SK-N-SH treated with all-trans-retinoic acid at 6 μM for 48 hours (cell line): ENCODE measurements around the gene CALHM6.

Experiments used
- ATAC-seq: fragments of 200-7000 bp; cut with Tn5 transposase; 3 replicates; pipeline ENCODE4 v1.9.1; 2020; ENCODE audit warnings: mild to moderate bottlenecking, moderate library complexity
- ARNTL ChIP-seq: fragments of 450-650 bp; formaldehyde crosslinking; IDR thresholded peaks from 2 replicates; pipeline ENCODE4 v1.5.0; 2020; ENCODE audit warnings: low read depth, mild to moderate bottlenecking, moderate library complexity, borderline replicate concordance
- BACH2 ChIP-seq: fragments of 250-450 bp; sonication (Bioruptor Pico); IDR thresholded peaks from 2 replicates; pipeline ENCODE4 v1.9.0; 2021; ENCODE audit warnings: mild to moderate bottlenecking, borderline replicate concordance
- CREB5 ChIP-seq: fragments of 250-450 bp; sonication (Bioruptor Pico); IDR thresholded peaks from 2 replicates; pipeline ENCODE4 v1.5.1; 2020; ENCODE audit warnings: low read depth, mild to moderate bottlenecking, moderate library complexity
- CSDC2 ChIP-seq: fragments of 250-450 bp; sonication (Bioruptor Pico); IDR thresholded peaks from 2 replicates; pipeline ENCODE4 v1.5.0; 2020; ENCODE audit warnings: mild to moderate bottlenecking, moderate library complexity
- CSRNP3 ChIP-seq: fragments of 250-450 bp; sonication (Bioruptor Pico); IDR thresholded peaks from 2 replicates; pipeline ENCODE4 v1.5.1; 2021; ENCODE audit warnings: mild to moderate bottlenecking, moderate library complexity
- GLIS3 ChIP-seq: fragments of 250-450 bp; sonication (Bioruptor Pico); IDR thresholded peaks from 2 replicates; pipeline ENCODE4 v1.5.0; 2020; ENCODE audit warnings: mild to moderate bottlenecking, moderate library complexity
- ISL1 ChIP-seq: fragments of 250-450 bp; sonication (Bioruptor Pico); IDR thresholded peaks from 2 replicates; pipeline ENCODE4 v2.1.2; 2022; ENCODE audit warnings: mild to moderate bottlenecking, moderate library complexity
- OSR1 ChIP-seq: fragments of 250-450 bp; sonication (Bioruptor Pico); IDR thresholded peaks from 2 replicates; pipeline ENCODE4 v1.8.0; 2022; ENCODE audit warnings: moderate library complexity, mild to moderate bottlenecking, inconsistent platforms
- PATZ1 ChIP-seq: fragments of 250-450 bp; sonication (Bioruptor Pico); IDR thresholded peaks from 2 replicates; pipeline ENCODE4 v1.8.0; 2020; ENCODE audit warnings: mild to moderate bottlenecking, moderate library complexity, borderline replicate concordance
- POU6F1 ChIP-seq: fragments of 250-450 bp; sonication (Bioruptor Pico); IDR thresholded peaks from 2 replicates; pipeline ENCODE4 v1.8.0; 2021; ENCODE audit warnings: low read depth, mild to moderate bottlenecking, moderate library complexity, borderline replicate concordance
- PPARA ChIP-seq: fragments of 250-450 bp; sonication (Bioruptor Pico); IDR thresholded peaks from 2 replicates; pipeline ENCODE4 v1.5.0; 2020; ENCODE audit warnings: mild to moderate bottlenecking, borderline replicate concordance
- RARB ChIP-seq: fragments of 250-450 bp; sonication (Bioruptor Pico); IDR thresholded peaks from 2 replicates; pipeline ENCODE4 v1.8.0; 2021; ENCODE audit warnings: mild to moderate bottlenecking, moderate library complexity
- SNAI2 ChIP-seq: fragments of 250-450 bp; sonication (Bioruptor Pico); IDR thresholded peaks from 2 replicates; pipeline ENCODE4 v1.5.0; 2020; ENCODE audit warnings: mild to moderate bottlenecking, moderate library complexity
- TOX ChIP-seq: fragments of 250-450 bp; sonication (Bioruptor Pico); IDR thresholded peaks from 2 replicates; pipeline ENCODE4 v1.8.0; 2021; ENCODE audit warnings: mild to moderate bottlenecking, moderate library complexity, borderline replicate concordance
- TSHZ2 ChIP-seq: fragments of 250-450 bp; sonication (Bioruptor Pico); IDR thresholded peaks from 2 replicates; pipeline ENCODE4 v1.5.0; 2020; ENCODE audit warnings: mild to moderate bottlenecking, moderate library complexity
- ZC3H10 ChIP-seq: fragments of 250-450 bp; sonication (Bioruptor Pico); IDR thresholded peaks from 2 replicates; pipeline ENCODE4 v1.5.1; 2021; ENCODE audit warnings: mild to moderate bottlenecking, moderate library complexity
- ZFP3 ChIP-seq: fragments of 250-450 bp; sonication (Bioruptor Pico); IDR thresholded peaks from 2 replicates; pipeline ENCODE4 v1.5.0; 2020; ENCODE audit warnings: mild to moderate bottlenecking, moderate library complexity
- ZFP30 ChIP-seq: fragments of 450-650 bp; formaldehyde crosslinking; IDR thresholded peaks from 2 replicates; pipeline ENCODE4 v1.5.0; 2022; ENCODE audit warnings: mild to moderate bottlenecking, moderate library complexity
- ZNF565 ChIP-seq: fragments of 450-650 bp; formaldehyde crosslinking; conservative IDR thresholded peaks from 2 replicates; pipeline ENCODE4 v1.5.0; 2020; ENCODE audit warnings: low read depth, mild to moderate bottlenecking, moderate library complexity
- ZNF70 ChIP-seq: fragments of 450-650 bp; formaldehyde crosslinking; IDR thresholded peaks from 2 replicates; pipeline ENCODE4 v1.5.0; 2020; ENCODE audit warnings: mild to moderate bottlenecking, moderate library complexity
- ZNF8 ChIP-seq: fragments of 450-650 bp; formaldehyde crosslinking; IDR thresholded peaks from 2 replicates; pipeline ENCODE4 v1.5.0; 2020; ENCODE audit warnings: mild to moderate bottlenecking, moderate library complexity

CALHM6 gene

GRCh38 chr6:116465246-116465645 is 4.1 kb downstream of the CALHM6 start:
- no peak for ATAC-seq
- no peak for TF ChIP-seq ZFP30 (CRISPR knock-in tag)

- TF ChIP-seq PPARA (CRISPR knock-in tag) = no peak
- TF ChIP-seq, all 23 proteins: peak for 0
- no peak for ATAC-seq
Measured at GRCh38 chr6:116467096-116467495, 5.9 kb downstream of the CALHM6 start.

GRCh38 chr6:116467514-116467913 is 6.3 kb downstream of the CALHM6 start:
- TF ChIP-seq ZNF565 (no peak), ISL1 (CRISPR knock-in tag) (no peak), CREB5 (CRISPR knock-in tag) (no peak), ZNF8 (CRISPR knock-in tag) (no peak), ZC3H10 (no peak), TSHZ2 (CRISPR knock-in tag) (no peak), GLIS3 (no peak), SNAI2 (CRISPR knock-in tag) (no peak), ZNF70 (CRISPR knock-in tag) (no peak), ZFP30 (CRISPR knock-in tag) (no peak), TOX (CRISPR knock-in tag) (no peak), OSR1 (CRISPR knock-in tag) (no peak), ARNTL (no peak), PPARA (CRISPR knock-in tag) (no peak), CSRNP3 (CRISPR knock-in tag) (no peak), BACH2 (CRISPR knock-in tag) (no peak), CSDC2 (CRISPR knock-in tag) (no peak), RARB (CRISPR knock-in tag) (no peak), PATZ1 (no peak)

GRCh38 chr6:116468293-116468692 is 7.1 kb downstream of the CALHM6 start:
- TF ChIP-seq GLIS3 (no peak), ZC3H10 (no peak), CREB5 (CRISPR knock-in tag) (no peak)
- ATAC-seq = no peak

More at GRCh38 chr6:116467514-116467913, 6.3 kb downstream of the CALHM6 start:
- ATAC-seq = no peak

- no peak for ATAC-seq
- TF ChIP-seq TSHZ2 (CRISPR knock-in tag) = no peak
- TF ChIP-seq POU6F1 = no peak
- no peak for TF ChIP-seq BACH2 (CRISPR knock-in tag)
- TF ChIP-seq RARB (CRISPR knock-in tag) = no peak
- no peak for TF ChIP-seq CSDC2 (CRISPR knock-in tag)
- no peak for TF ChIP-seq SNAI2 (CRISPR knock-in tag)
- TF ChIP-seq ZFP3 (CRISPR knock-in tag) = no peak
Measured at GRCh38 chr6:116471531-116471930, 10.4 kb downstream of the CALHM6 start.
